SIG-M5 treated with dmso at 0.1 percent for 504 hours (cell line): ENCODE data around the gene ARHGAP24.

Experiments used
- DNase-seq: peaks from one replicate; lab custom pipeline; 2025; ENCODE audit not compliant: unreplicated experiment; lab: John Stamatoyannopoulos, UW

The ARHGAP24 gene

DNA sequence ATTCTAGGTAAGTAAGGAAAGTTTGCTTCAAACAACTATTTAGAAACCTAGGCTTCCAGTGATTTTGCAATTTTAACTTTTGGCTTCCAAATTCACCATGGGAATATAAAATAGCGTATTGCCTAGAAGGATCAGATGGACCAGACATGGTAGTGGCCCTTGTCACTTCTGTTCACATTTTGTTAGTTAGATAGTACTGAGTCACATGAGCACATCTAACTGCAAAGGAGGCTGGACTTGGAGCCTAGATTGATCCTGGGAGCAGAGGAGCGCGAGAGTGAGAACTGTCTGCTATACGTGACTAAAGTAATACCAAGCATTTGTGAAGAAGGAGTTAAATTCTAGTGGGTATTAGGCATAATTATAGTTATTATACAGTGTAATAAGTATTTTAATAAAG, 102.4 kb downstream of the ARHGAP24 start:
- no peak for DNase-seq

DNA sequence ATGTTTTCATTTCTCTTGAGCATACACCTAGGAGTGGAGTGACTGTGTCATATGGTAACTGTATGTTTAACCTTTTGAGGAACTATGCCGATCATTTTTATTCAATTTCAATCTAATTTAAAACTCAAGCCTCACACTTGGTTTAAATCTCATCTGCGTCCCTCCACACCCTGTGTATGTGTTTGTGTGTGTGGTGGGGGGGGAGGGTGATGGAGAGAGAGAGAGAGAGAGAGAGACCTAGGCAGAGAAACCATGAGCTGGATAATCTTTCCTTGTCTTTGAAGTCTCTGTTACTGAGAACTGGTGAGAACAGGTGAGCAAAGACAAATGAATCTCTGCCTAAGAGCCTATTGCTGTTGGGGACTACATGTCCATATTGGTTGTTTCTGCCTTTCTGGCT, 105.0 kb downstream of the ARHGAP24 start:
- DNase-seq = no peak

DNA sequence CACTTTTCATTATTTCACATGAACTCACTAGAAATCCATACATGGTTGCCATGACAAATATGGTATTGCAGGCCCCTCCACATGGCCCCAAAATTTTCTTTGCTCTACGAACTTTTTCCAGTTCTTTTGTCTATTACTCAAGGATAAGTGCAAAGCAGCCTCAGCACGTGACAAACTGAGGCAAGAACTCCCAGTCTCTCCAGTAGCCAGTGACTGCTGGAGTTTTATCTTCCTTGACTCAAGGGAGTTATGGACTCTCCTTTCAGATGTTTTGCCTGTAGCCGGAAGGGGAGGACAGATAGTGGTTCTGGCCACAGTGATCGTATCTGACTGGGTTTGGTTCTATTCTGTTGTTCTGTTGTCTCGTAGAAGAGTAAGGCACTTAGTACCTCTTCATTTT, 105.5 kb downstream of the ARHGAP24 start:
- DNase-seq = no peak

DNA sequence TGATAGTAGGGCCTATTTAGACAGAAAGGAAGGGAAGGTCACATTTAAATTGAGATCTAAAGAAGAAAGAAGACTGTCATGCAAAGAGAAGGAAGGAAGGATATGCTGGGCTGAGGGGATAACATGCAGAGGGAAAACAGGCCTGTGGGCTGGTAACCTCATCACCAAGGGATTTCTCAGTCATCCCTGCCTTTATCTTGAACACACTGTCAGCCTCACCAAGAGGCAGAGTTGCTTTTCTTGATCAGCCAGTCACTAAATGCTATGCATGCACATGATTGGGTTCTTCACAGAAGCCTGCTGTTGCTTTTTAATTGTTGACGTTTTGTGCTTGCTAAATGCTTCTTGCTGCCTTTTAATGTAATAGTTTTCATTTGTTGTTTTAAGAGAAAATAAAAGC, 113.0 kb downstream of the ARHGAP24 start:
- DNase-seq = no peak

DNA sequence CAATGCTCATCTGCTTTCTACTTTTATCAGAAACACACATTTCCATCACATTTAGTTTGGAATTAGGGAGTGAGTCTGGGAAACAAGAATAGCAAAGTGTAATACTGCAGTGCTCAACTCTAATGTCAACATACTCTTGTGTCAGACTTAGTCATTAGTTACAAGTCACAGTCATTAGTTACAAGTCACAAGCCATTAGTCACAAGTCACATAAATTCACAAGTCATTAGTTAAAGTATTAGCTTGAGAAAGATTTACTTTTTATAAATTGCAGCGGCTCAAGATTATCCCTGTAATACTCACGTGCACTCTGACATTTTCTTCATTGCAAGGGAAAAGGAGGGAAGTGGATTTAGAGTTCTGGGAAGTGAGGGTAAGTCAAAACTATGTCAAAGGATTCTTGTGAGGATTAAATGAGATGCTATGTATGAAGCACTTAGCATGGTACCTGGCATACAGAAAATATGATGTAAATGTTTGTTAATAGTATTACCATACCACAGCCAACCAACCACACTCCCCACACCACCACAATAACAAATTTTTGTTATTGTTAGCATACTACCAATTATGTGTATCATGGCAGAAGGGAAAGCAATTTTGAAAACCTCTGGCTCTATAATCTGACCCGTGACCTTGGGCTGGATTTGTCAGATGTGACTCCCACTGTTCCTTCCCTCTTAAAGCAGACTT, 116.6 kb downstream of the ARHGAP24 start:
- no peak for DNase-seq

DNA sequence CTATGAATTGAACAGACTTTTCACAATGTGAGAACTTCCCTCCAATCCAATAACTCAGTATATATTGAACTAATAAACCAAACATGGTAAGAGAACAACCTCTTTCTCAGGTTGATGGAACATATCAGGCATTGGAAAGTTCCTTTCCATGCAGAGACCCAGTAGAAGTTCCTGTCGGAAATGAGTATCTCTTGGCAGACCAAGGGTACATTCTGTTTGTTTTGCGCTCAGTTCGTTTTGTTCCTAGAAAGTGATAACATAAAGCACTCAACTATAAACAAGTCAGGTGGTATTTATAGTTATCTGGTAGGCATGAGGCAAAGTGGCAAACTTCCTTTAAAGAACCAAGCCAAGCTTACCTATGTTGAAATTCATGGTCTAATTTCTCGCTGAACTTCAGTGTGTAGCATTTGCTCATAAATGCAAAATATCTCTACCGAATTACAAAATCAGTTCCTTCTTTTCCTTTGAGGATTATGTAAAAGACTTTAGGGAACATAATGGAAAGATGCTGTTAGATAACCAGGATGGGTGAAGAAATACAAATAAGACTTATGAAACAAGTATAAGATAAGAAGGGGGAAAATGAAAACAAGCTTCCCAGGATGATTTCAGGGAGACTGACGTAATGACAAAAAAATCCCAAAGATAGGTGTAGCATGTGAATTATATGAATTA, 120.3 kb downstream of the ARHGAP24 start:
- DNase-seq = no peak

DNA sequence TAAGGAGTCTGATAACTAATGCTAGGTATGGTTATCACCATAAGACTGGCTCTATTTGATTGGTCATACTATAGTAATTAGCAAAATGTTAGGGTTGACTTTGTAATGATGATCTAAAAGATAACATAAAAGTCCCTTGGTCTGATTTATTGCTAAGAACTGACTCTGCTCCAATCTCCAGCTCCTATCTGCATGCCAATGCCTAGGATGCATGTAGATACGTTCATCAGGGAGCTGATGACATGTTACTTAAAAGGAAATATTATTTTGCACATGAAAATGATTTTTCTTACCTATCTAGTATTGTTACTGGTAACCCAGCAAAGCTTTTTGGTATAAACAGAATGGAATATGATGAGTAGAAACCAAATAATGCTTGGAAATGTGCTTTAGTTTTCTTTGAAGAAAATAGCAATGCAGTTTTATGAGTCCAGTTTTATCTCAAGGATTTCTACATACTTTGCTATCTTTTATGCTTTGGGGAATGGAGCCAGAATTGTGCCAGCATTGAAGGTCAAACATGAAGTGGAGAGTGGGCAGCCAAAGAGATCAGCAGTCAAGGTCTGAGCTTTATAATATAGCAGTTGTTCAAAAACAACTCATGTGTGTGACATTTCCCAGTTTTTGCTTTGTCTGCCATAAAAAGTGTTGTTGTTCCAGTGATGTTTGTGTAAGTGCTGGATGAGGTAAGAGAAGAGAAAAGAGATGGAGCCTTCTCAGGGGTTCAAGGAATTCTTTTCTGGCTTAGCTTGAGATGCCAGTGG, 121.0 kb downstream of the ARHGAP24 start:
- no peak for DNase-seq

DNA sequence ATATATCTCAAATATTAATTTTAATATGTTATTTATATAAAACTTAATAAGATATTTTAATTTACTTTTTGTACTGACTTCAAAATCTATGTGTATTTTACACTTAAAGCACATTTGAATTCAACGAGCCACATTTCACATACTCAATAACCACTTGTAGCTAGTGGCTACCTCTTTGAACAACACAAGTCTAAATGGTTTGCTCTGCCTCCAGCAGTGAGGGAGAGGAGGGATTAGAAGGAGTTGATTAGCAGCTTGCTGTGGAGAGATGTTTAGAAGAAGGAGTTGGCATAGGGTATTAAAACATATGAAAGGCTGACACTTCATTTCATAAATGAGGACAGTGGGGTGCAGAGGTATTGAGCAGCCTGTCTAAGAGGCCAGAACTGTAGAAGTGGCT, 124.0 kb downstream of the ARHGAP24 start:
- no peak for DNase-seq

DNA sequence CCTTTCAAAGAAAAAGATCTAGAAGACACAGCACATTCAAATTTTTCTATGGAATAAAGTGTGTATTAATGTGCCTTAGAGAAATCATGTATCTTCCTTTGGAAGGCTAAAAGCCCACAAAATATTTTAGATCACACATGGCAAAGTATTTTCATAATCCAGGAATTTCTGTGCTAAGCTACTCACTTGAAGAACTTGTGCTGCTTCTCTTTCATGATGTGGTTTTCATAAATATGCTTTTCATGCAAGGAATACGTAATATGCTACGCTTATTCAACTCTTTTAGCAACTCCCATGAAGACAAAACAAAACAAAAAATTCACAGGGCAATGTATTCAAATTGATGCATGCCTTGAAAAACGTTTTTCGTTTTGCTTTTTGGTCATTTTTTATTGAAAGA, 125.6 kb downstream of the ARHGAP24 start:
- DNase-seq = no peak

DNA sequence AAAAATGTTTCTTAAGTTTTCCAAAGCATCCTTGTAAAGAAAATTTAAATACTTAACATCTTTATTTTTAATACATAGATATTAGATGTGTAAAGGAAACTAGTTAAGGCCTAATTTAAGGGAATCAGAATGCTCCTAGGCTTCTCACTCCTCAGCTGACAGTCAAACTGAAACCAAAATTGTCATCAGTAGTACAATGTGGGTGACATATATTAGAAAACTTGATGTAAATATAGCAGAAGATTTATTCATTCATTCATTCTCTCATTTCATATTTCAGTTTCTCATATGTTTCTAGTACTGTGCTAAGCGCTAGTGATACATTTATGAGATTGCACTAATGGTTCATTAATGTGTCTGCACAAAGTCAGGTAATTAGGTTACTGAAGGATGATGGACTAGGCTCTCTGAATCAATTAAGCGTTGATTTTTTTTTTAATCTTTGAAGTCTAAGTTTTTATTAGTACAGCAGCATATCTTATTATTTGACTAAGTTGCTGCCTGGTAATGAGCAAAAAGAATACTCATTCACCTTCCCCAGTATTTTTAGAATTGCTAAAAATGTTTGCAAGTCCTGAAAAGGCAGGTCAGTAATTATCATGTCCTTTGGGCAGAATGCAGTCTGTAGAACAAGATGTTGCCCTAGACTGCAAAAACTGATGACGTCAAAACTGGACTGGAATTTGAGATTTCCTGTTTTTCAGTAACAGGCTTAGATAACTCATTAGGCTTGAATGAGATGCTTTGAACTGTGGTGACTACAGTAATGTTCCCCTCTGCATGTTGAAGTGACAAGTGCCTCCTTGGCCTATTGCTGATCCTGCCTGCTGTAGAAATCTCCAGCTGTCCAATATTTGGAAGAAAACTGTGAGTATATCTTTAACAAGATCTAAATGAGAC, 128.7 kb downstream of the ARHGAP24 start:
- no peak for DNase-seq

DNA sequence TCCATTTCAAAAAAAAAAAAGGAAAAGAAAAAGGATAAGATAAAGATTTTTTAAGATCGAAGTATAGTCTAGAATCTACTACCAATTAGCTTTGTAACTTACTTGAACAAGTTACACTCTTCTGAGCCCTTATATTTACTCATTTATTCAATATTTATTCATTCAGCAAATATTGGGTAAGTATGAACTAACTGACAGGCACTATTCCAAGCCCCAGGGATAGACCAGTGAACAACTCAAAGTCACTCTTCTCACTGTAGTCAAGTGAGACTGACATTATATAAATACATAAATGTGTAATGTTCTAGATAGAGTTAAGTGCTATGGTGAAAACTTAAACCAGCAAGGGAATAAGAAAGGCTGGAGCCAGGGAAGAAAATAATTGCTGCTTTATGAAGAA, 131.6 kb downstream of the ARHGAP24 start:
- no peak for DNase-seq

DNA sequence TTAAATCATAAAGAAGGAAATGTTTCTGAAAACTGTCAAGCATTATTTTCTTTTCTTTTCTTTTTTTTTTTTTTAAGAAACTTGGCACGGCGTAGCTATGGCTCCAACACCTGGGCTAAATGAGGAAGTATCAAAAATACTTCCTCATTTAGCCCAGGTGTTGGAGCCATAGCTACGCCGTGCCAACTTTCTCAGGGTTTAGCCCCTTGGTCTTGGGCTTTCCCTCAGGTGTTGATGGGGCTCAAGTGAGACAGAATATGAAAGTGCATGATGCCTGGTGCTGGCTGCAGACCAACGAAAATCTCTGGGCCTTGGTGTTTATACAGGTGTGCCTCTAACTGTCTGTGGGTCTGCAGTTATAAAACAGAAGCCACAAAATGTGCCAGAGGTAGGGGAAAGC, 132.7 kb downstream of the ARHGAP24 start:
- DNase-seq = no peak

DNA sequence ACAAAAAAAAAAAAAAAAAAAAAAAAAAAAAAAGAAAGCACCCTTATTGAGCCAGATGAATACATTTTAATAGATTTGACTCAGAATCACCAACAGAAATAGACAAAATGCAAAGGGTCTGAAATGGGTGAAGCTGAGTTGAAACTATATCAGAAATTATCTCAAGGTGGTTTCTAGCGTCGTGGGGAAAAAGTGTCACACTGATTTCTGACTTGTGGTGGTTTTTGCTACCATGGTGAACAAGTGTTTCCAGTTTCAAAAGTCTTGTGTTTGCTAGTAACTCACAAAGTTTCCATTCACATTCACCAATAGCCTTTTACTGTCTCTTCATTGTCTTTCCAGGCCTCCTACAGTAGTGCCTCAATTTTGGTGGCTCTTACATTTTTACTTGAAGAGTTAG, 135.5 kb downstream of the ARHGAP24 start:
- no peak for DNase-seq

DNA sequence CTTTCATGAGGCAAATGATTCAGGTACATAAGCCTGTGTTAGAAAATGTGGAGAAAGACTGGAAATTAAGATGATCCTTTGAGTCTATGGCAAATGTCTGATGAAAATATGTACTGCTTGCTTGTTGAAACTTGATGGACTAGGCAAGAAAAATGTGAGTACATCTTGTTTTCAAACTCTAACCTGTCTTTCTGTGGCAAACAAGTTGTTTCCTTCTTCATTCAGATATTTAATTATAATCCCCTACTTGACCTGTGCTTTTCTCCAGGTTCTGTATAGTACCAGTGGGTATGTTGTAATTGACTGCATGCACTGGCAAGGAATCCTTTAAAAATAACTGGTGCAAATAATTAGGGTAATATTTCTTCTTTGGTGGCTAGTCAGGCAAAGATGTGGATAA, 136.7 kb downstream of the ARHGAP24 start:
- no peak for DNase-seq

DNA sequence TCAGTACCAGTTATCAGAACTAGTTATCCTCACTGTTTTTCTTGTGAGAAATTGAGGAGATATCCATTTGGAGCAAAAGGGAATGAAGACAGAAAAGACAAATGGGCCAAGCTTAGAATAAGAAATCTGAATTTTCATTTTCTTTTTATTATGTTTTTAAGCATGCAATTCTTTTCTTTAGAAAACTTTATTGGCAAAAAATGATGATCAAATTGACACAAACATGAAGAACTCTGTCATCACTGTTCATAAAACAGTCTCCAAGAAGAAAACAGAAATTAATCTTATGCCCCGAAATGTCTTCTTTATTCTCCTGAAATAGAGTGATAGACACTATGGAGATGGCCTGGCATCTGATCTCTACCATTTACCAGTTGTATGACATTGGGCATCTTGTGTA, 139.0 kb downstream of the ARHGAP24 start:
- no peak for DNase-seq

DNA sequence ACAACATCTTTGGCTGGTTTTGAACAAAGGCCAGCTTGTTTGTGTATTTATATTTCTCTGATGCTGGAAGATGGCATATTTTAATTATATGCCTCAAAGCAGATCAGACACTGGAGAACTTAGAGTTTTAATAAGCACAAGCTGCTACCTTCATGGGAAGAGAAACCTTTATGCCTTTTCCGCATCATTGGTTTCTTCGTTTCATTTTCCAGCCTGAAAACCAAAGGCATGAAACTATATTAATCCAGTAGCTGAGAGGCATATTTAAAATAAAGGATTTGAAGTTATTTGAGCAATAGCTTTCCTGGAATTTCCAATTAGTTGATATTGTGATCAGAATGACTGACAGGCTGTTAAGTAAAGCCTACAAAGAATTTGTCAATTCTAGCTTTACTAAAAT, 141.0 kb downstream of the ARHGAP24 start:
- DNase-seq = no peak

DNA sequence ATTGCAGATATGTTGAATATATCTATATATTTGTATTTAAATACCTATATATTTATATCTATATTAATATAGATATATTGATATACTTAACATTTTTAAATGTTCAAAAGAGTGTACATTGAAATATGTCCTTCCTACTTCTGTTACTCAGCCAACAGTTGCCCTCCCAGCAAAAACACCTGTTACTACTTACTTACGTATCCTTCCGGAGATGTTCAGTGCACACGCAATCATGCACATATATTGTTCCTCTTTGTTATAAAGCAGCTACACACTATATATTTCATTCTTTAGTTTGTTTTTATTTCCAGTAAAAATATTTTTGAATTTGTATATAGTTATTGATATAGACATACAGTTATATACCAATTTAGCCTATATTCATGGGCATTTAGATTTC, 142.3 kb downstream of the ARHGAP24 start:
- no peak for DNase-seq

DNA sequence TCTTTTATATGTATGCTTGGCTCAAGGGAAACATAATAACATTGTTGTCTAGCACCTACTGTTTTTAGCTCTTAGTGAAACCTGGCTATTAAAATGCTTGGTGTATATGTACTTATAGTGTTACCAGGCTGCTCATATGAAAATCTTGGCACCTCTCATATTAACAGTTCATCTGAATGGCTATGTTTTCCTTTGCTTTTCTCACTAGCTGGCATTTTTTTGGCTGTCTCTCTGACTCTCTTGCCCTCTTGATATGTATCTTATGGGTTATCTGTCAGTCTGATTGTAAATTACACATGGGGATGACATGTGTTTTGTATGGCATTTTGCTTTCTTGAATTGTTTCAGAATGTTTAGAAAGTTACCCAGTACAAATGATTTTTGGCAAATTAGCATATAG, 158.0 kb downstream of the ARHGAP24 start:
- DNase-seq = no peak

DNA sequence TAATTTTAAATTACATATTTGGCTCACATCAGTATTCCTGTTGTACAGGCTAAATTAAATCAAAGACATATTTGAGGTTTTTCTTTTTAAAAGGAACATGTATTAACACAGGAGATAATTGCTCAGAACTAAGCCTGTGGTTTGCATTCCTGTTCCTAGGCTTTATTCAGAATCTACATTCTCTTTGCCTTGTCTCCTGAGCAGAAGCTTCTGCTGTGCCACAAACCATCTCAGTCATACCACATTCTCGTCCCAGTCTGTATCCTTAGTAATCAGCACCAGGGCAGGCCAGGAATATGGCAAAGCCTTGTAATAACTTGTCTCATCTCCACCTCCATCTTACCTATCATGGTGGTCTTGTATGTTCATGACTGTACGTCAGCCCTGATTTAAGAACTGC, 162.8 kb downstream of the ARHGAP24 start:
- DNase-seq = no peak

DNA sequence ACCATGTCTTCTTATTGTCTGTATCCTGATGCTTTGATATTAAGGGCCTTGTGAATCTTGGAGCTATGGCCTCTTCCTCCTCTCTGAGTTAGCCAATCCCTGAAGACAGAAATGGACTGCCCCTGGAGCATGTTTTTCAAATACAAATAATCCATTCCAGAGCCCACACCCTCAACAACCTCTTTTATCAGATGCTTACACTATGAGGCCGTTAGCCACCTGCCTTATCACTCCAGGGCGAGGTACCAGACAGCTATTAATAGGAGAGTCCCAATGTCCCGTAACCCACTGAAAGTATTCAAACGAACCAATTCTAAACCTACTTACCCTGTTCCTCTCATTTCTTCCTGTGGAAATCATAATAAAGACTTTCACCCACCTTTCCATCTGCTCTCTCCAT, 165.0 kb downstream of the ARHGAP24 start:
- no peak for DNase-seq

DNA sequence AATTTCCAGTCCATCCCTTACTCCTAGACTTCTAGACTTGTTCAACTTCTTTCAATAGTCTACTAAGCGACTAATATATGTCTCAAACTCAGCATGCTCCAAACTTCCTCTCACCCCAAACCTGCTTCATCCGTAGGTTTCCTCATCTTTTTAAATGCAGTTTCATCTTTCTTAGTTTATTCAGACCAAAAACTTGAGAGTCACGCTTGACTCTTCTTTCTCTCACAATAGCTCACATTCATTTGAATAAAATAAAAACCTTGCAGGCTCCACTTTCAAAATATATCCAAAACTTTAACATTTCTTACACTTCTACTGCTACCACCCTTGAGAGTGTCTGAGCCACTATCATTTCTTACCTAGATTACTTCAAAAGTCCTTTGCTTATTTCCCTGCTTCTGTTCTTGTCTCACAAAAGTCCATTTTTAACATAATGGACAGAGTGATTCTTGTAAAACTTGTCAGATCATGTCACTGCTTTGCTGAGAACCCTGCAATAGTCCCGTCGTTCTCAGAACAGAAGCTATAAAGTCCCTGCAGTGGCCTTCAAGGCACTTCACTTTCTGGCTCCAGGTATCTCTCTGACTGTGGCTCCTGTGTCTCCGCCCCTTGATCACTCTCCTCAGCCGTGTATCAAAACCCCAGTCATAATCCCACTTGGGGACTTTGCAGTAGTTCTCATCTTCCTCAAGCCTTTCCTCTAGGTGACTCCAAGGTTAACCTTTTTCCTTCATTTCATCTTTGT, 167.6 kb downstream of the ARHGAP24 start:
- DNase-seq = no peak
